Spleen (tissue), 7 donors: ENCODE measurements around the gene BHLHE40.

Experiments used
- POLR2AphosphoS5 ChIP-seq, 3 donors: sonication (generic); formaldehyde crosslinking; IDR thresholded peaks; one replicate each; pipeline ENCODE4 v1.5.1; 2017; ENCODE audit warnings: antibody characterized with exemption in 3 of 3
- TF ChIP-seq, protein P1 (sequence below), 11 experiments: fragments of 200-600 bp in 7 of 11; fragments of 450-650 bp in 4 of 11; sonication (generic) in 4 of 11; IDR thresholded peaks in 8 of 11; conservative IDR thresholded peaks in 3 of 11; 1 replicate in 7 of 11; 2 replicates in 4 of 11; pipeline versions ENCODE4 v1.4.0 to v1.8.0; 2016 to 2021; ENCODE audit warnings: antibody characterized with exemption in 11 of 11, inconsistent platforms in 4 of 11, mild to moderate bottlenecking in 1 of 11
- donor health status: DM: no; HTN: no; CAD: no; lungs with moderate emphysema.
- donor health status: DM: no; HTN: no; CAD: no.
- donor health status: DM: no; HTN: no; CAD: no.

DNA sequence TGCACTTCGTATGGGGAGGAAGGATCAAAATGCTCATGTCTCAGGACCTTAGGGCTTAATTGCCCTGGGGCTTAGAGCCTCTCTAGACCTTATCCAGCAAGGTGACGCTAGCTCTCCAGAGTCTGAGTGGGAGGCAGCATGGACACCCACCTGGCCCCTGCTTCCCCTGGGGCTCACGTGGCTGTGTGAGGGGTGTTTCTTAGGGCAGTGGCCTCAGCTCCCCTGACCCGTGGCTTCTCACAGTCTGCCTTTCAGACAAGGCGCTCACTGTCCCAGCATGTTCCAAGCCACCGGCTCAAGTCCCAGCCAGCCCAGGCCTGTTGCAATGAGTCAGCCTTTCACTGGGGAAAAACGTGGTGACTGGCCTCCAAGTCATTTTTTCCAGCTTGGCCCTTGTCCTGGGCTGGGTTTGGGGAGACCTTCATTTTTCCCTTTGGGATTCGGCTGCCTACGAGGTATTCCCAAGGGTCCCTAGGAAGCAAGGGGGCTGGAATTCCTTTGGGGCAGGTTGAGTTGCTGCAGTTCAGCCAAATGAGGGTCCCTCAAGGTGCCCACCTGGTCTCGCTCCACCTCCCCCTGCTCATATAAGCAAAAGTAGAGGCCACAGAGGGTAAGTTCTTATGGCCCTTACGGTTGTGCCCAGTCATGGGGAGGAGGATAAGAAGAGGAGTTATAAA lies 15.7 kb downstream of the BHLHE40 start:
- TF ChIP-seq, protein P1, sequence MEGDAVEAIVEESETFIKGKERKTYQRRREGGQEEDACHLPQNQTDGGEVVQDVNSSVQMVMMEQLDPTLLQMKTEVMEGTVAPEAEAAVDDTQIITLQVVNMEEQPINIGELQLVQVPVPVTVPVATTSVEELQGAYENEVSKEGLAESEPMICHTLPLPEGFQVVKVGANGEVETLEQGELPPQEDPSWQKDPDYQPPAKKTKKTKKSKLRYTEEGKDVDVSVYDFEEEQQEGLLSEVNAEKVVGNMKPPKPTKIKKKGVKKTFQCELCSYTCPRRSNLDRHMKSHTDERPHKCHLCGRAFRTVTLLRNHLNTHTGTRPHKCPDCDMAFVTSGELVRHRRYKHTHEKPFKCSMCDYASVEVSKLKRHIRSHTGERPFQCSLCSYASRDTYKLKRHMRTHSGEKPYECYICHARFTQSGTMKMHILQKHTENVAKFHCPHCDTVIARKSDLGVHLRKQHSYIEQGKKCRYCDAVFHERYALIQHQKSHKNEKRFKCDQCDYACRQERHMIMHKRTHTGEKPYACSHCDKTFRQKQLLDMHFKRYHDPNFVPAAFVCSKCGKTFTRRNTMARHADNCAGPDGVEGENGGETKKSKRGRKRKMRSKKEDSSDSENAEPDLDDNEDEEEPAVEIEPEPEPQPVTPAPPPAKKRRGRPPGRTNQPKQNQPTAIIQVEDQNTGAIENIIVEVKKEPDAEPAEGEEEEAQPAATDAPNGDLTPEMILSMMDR (IDR thresholded peaks at IDR 0.05 in 8 of 11, conservative IDR thresholded peaks at IDR 0.05 in 3 of 11): no peak
- TF ChIP-seq POLR2AphosphoS5 (IDR thresholded peaks at IDR 0.05): no peak
